HL-60/S4 (cell line): Measurements from ENCODE around the gene NR2E1.

Experiments
- in situ Hi-C: fragments of 300-500 bp; cut with MboI; formaldehyde crosslinking; loops from 2 replicates; pipeline ENCODE4 v1.14.3; 2022; ENCODE audit warnings: low sequenced_read_pairs

NR2E1 gene

GRCh38 chr6:108170332-108171290 is 4.8 kb downstream of the NR2E1 start:
- in situ Hi-C loops, result no loop called here

GRCh38 chr6:108171291-108171917 is 5.6 kb downstream of the NR2E1 start:
- in situ Hi-C loops, result no loop called here

- in situ Hi-C loops, result no loop called here
These were observed 6.2 kb downstream of the NR2E1 start for GRCh38 chr6:108171918-108172516.

- in situ Hi-C loops, result no loop called here
These were observed 8.8 kb downstream of the NR2E1 start for GRCh38 chr6:108174371-108175175.

GRCh38 chr6:108175176-108175591 is 9.4 kb downstream of the NR2E1 start:
- in situ Hi-C loops, result no loop called here

GRCh38 chr6:108175592-108176279 is 9.9 kb downstream of the NR2E1 start:
- in situ Hi-C loops, result no loop called here

GRCh38 chr6:108176281-108177089 is 10.7 kb downstream of the NR2E1 start:
- in situ Hi-C loops, result no loop called here

GRCh38 chr6:108179741-108180140 is 13.9 kb downstream of the NR2E1 start:
- in situ Hi-C loops, result no loop called here

GRCh38 chr6:108180266-108180665 is 14.4 kb downstream of the NR2E1 start:
- in situ Hi-C loops, result no loop called here

GRCh38 chr6:108180776-108181175 is 15.0 kb downstream of the NR2E1 start:
- in situ Hi-C loops, result no loop called here

GRCh38 chr6:108186226-108186625 is 20.4 kb downstream of the NR2E1 start:
- in situ Hi-C loops, result no loop called here

- in situ Hi-C loops, result no loop called here
These were observed 21.7 kb downstream of the NR2E1 start for GRCh38 chr6:108187519-108187918.

- in situ Hi-C loops, result no loop called here
These were observed 27.3 kb downstream of the NR2E1 start for GRCh38 chr6:108193131-108193530.

GRCh38 chr6:108193835-108194234 is 28.0 kb downstream of the NR2E1 start:
- in situ Hi-C loops, result no loop called here

GRCh38 chr6:108194503-108194902 is 28.7 kb downstream of the NR2E1 start:
- in situ Hi-C loops, result no loop called here

- in situ Hi-C loops, result no loop called here
These were observed 29.4 kb downstream of the NR2E1 start for GRCh38 chr6:108195209-108195608.

- in situ Hi-C loops, result no loop called here
These were observed 33.1 kb downstream of the NR2E1 start for GRCh38 chr6:108198761-108199498.

GRCh38 chr6:108200186-108200585 is 34.4 kb downstream of the NR2E1 start:
- in situ Hi-C loops, result no loop called here

GRCh38 chr6:108200631-108201030 is 34.8 kb downstream of the NR2E1 start:
- in situ Hi-C loops, result no loop called here
